HG03378 (cell line): ENCODE measurements around the gene CCDC148.
"Not testable (repeated sequence)": the region's sequence is repeated elsewhere in the genome, so short reads cannot be mapped to it uniquely, and the experiment has no call there.

Source experiments
- ATAC-seq: cut with Tn5 transposase; IDR thresholded peaks from one replicate; pipeline ENCODE4 v1.9.1; 2021; ENCODE audit warnings: mild to moderate bottlenecking, moderate library complexity; ENCODE audit not compliant: unreplicated experiment

The CCDC148 gene

GRCh38 chr2:158300394-158300793 is 156.2 kb downstream of the CCDC148 start:
- no peak for ATAC-seq

- ATAC-seq = no peak
These were observed 158.9 kb downstream of the CCDC148 start for GRCh38 chr2:158297606-158298005.

- ATAC-seq = no peak
These were observed 159.4 kb downstream of the CCDC148 start for GRCh38 chr2:158297120-158297519.

- ATAC-seq = no peak
These were observed 162.8 kb downstream of the CCDC148 start for GRCh38 chr2:158293722-158294121.

- ATAC-seq = no peak
These were observed 164.9 kb downstream of the CCDC148 start for GRCh38 chr2:158291544-158292180.

GRCh38 chr2:158290225-158290624 is 166.3 kb downstream of the CCDC148 start:
- no peak for ATAC-seq

GRCh38 chr2:158276619-158277471 is 179.7 kb downstream of the CCDC148 start:
- ATAC-seq = no peak

- no peak for ATAC-seq
These were observed 182.8 kb downstream of the CCDC148 start for GRCh38 chr2:158273791-158274190.

GRCh38 chr2:158270536-158270935 is 186.0 kb downstream of the CCDC148 start:
- no peak for ATAC-seq

DNA sequence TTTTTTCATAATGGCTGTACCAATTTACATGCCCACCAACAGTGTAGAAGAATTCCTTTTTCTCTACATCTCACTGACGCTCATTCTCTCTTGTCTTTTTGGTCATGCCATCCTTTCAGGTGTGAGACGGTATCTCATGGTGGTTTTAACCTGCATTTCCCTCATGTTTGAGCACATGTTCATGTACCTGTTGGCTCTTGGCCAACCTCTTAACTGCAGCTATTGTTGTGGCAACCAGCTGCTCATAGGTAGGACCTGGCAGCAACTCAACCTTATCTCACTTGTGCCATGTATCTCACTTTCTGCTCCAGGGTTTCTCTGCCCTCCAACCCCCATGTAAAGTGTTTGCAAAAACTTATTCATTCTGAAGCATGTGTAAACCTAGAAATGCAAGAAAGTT is 187.4 kb downstream of the CCDC148 start:
- ATAC-seq = no peak

GRCh38 chr2:158266111-158266510 is 190.4 kb downstream of the CCDC148 start:
- ATAC-seq = no peak

DNA sequence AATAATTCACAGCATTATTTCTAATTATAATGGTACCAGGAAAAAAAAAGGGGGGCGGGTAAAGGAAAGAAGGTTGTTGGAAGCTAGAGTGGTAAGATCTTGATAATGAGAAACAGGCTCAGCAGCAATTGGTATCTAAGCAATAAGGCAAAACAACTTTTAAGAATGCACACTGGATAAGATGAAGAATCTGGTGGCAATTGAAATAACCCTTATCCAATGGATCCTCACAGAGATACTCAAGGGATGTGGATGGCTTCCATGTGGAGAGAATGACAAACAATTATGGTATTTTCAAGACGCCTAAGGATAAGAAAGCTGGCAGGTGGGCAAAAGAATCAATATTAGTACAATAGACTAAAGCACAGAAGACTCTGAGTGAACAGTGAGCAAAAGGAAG is 201.3 kb downstream of the CCDC148 start:
- ATAC-seq = no peak

DNA sequence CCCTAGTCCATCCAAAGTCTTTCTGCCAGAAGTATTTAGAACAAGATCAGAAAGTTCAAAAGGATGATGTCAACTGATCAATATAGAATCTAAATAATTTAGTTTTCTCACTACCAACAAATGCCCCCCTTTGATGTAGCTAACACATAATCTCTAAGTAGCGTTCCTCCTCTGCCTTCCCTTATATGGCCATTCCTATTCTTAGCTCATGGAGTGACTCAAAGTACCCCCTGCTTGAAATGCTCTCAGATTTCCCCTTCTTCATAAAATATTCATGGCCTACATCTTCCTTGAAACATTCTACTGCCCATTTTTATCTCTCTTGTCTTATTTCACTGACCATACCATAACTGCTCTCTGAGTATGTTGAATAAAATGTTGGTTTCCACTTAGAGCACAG is 203.4 kb downstream of the CCDC148 start:
- no peak for ATAC-seq

GRCh38 chr2:158251356-158251755 is 205.2 kb downstream of the CCDC148 start:
- no peak for ATAC-seq

GRCh38 chr2:158243392-158243791 is 213.2 kb downstream of the CCDC148 start:
- ATAC-seq = no peak

- no peak for ATAC-seq
These were observed 214.3 kb downstream of the CCDC148 start for GRCh38 chr2:158242280-158242679.

DNA sequence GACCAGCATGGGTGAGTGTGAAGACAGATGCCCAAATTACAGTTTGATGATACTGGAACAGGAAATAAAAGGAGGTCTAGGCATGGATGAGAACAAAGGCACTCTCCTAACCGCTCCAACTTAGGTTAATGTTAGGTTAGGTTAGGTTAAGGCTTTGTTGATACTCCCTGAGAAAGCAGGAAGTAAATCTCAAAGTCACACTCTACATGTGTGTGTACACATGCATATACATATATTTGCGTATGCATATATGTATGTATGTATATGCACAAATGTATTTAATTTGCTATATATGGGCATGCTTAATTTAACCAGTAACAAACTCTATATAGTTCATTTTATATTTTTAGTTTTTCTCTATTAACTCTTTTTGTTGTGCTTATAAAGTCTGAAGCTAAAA is 215.6 kb downstream of the CCDC148 start:
- no peak for ATAC-seq

GRCh38 chr2:158239271-158239670 is 217.3 kb downstream of the CCDC148 start:
- no peak for ATAC-seq

- no peak for ATAC-seq
These were observed 222.1 kb downstream of the CCDC148 start for GRCh38 chr2:158234497-158234896.

- ATAC-seq = no peak
These were observed 224.1 kb downstream of the CCDC148 start for GRCh38 chr2:158232476-158232875.

DNA sequence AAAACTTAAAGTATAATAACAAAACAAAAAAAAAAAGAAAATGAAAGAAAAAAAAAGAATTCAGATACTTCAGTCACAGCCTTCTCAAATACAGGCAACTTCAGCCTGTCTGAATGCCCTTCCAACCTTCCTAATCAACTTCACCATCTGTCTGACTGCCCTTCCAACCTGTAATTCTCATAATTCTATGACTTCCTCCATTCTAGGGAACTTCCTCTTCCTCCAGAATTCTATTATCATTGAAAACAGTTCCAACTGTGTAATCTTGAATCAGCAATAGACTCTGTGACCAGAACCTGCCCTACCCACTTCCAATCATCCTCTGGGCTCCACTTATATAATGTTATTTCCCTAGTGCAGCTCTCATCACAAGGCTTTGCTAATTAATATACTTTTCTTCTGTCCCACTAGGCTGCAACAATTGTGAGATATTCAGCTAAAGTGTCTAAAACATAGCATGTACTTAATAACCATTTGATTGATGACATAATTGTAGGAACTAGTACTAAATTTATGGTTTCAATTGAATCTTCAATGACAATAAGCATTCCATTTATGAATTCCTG is 227.5 kb downstream of the CCDC148 start:
- no peak for ATAC-seq

- not testable (repeated sequence) for ATAC-seq
These were observed 233.5 kb downstream of the CCDC148 start for GRCh38 chr2:158223066-158223465.
